Tibial artery (tissue), 4 donors: Measurements from ENCODE around the gene AKAP13.

Experiments used
- DNase-seq, 2 donors: peaks; one replicate each; pipeline ENCODE4 v3.0.0-alpha.2; 2019
- H3K27ac ChIP-seq, 2 donors: fragments of 200-600 bp; sonication (generic) in 1 of 2; 1 replicate in 1 of 2; 2 replicates in 1 of 2; pipeline ENCODE4 v1.5.1; 2018 to 2019; ENCODE audit warnings: mild to moderate bottlenecking in 1 of 2
- H3K27me3 ChIP-seq, 2 donors: fragments of 200-600 bp; sonication (generic) in 1 of 2; one replicate each; pipeline versions ENCODE4 v1.5.1 to v1.6.0; 2016 to 2019
- H3K36me3 ChIP-seq, 3 donors: fragments of 200-600 bp; sonication (generic) in 2 of 3; one replicate each; pipeline ENCODE4 v1.5.1; 2016 to 2019; ENCODE audit warnings: mild to moderate bottlenecking in 2 of 3
- H3K4me1 ChIP-seq, 4 donors: fragments of 200-600 bp; sonication (generic) in 2 of 4; 1 replicate in 3 of 4; 2 replicates in 1 of 4; pipeline ENCODE4 v1.5.1; 2016 to 2019
- H3K4me3 ChIP-seq, 2 donors: fragments of 200-600 bp; sonication (generic) in 1 of 2; 1 replicate in 1 of 2; 2 replicates in 1 of 2; pipeline ENCODE4 v1.5.1; 2018 to 2019; ENCODE audit warnings: mild to moderate bottlenecking in 2 of 2
- H3K9me3 ChIP-seq, 3 donors: fragments of 200-600 bp; sonication (generic) in 1 of 3; one replicate each; pipeline ENCODE4 v1.5.1; 2016 to 2019
- CTCF ChIP-seq, 2 experiments: fragments of 200-600 bp in 1 of 2; fragments of 450-650 bp in 1 of 2; IDR thresholded peaks; one replicate each; pipeline ENCODE4 v1.5.1; 2017 to 2019; ENCODE audit warnings: antibody characterized with exemption in 2 of 2, mild to moderate bottlenecking in 1 of 2, moderate library complexity in 1 of 2
- intact Hi-C: fragments of 100-400 bp; cut with DNase I; formaldehyde crosslinking; loops from one replicate; pipeline ENCODE4 v1.15.0; 2023; ENCODE audit warnings: low total_unique reads

The AKAP13 gene

GRCh38 chr15:85737061-85737460 is 356.7 kb downstream of the AKAP13 start:
- Histone ChIP-seq H3K27me3 (no peaks in the 10 kb centered on the region), H3K9me3 (peaks cover 0 to 6% (median 0%) of the 10 kb centered on the region in 3 donors), H3K36me3 (peaks cover 67 to 88% (median 86%) of the 10 kb centered on the region in 3 donors), H3K27ac (no peak overlapping the region), H3K4me3 (no peak overlapping the region), H3K4me1 (peaks cover 0 to 5% (median 3%) of the 10 kb centered on the region in 4 donors)
- no peak for TF ChIP-seq CTCF (IDR thresholded peaks at IDR 0.05)
- intact Hi-C loops, result no loop called here
- DNase-seq, result peak in 1 of 2 donors; percentile 48

GRCh38 chr15:85741021-85741421 is 360.6 kb downstream of the AKAP13 start:
- TF ChIP-seq CTCF (IDR thresholded peaks at IDR 0.05), result no peak
- peaks cover 0 to 8% (median 7%) of the 10 kb centered on the region in 4 donors for H3K4me1 ChIP-seq
- no peaks in the 10 kb centered on the region for H3K27me3 ChIP-seq
- H3K4me3 ChIP-seq, result no peak overlapping the region
- H3K9me3 ChIP-seq, result no peaks in the 10 kb centered on the region
- H3K27ac ChIP-seq, result no peak overlapping the region
- peaks cover 55 to 89% (median 85%) of the 10 kb centered on the region in 3 donors for H3K36me3 ChIP-seq
- intact Hi-C loops, result no loop called here
- peak in 1 of 2 donors; percentile 18 for DNase-seq

- peak overlapping the region; percentile 31 to 50 for H3K27ac ChIP-seq
- no peak overlapping the region for H3K4me3 ChIP-seq
- no peaks in the 10 kb centered on the region for H3K9me3 ChIP-seq
- TF ChIP-seq CTCF (IDR thresholded peaks at IDR 0.05), result no peak
- peak in 1 of 2 donors; percentile 17 for DNase-seq
- peaks cover 0 to 8% (median 7%) of the 10 kb centered on the region in 4 donors for H3K4me1 ChIP-seq
- intact Hi-C loops, result no loop called here
- no peaks in the 10 kb centered on the region for H3K27me3 ChIP-seq
- H3K36me3 ChIP-seq, result peaks cover 55 to 89% (median 85%) of the 10 kb centered on the region in 3 donors
Measured at GRCh38 chr15:85741662-85742061, 361.3 kb downstream of the AKAP13 start.

- peaks cover 57 to 89% (median 86%) of the 10 kb centered on the region in 3 donors for H3K36me3 ChIP-seq
- peak overlapping the region; percentile 31 to 50 for H3K27ac ChIP-seq
- TF ChIP-seq CTCF (IDR thresholded peaks at IDR 0.05), result no peak
- no peaks in the 10 kb centered on the region for H3K9me3 ChIP-seq
- H3K4me3 ChIP-seq, result no peak overlapping the region
- peaks cover 0 to 8% (median 7%) of the 10 kb centered on the region in 4 donors for H3K4me1 ChIP-seq
- H3K27me3 ChIP-seq, result no peaks in the 10 kb centered on the region
- intact Hi-C loops, result no loop called here
- peak in 1 of 2 donors; percentile 16 for DNase-seq
Measured at GRCh38 chr15:85742186-85742821, 361.9 kb downstream of the AKAP13 start.

GRCh38 chr15:85743392-85744055 is 363.1 kb downstream of the AKAP13 start:
- Histone ChIP-seq H3K27me3 (no peaks in the 10 kb centered on the region), H3K36me3 (peaks cover 56 to 89% (median 78%) of the 10 kb centered on the region in 3 donors), H3K4me1 (peaks cover 0 to 15% (median 8%) of the 10 kb centered on the region in 4 donors), H3K27ac (no peak overlapping the region), H3K4me3 (no peak overlapping the region), H3K9me3 (no peaks in the 10 kb centered on the region)
- intact Hi-C loops, result no loop called here
- peak in 1 of 2 donors; percentile 17 for DNase-seq
- TF ChIP-seq CTCF (IDR thresholded peaks at IDR 0.05), result no peak
